ENCODE results near the gene ISG20L2. TPM values are rescaled to one million over a fixed set of nuclear protein-coding genes. Genes with fewer than 3 reads are reported as not detected.

Gene ISG20L2
- total RNA-seq, 2 donors from 2014 or later = 67.5 to 97.5 TPM

- Mint-ChIP-seq H3K4me3 (no peak overlapping the region), H3K9me3 (no peaks in the 10 kb centered on the region), H3K4me1 (ENCODE audit: low read depth in 2 of 2) (peaks cover 15 to 16% of the 10 kb centered on the region in 2 donors), H3K36me3 (peaks cover 13% of the 10 kb centered on the region), H3K27ac (no peak overlapping the region), H3K27me3 (no peaks in the 10 kb centered on the region)
- ATAC-seq (no peak), DNase-seq (ENCODE audit: low spot score) (no peak)
Observed at GRCh38 chr1:156717351-156717750, 11.2 kb downstream of the ISG20L2 start.

GRCh38 chr1:156714830-156715229 is 13.7 kb downstream of the ISG20L2 start:
- Mint-ChIP-seq H3K9me3 (no peaks in the 10 kb centered on the region), H3K36me3 (peaks cover 9% of the 10 kb centered on the region), H3K27ac (peak overlapping the region in 1 of 2 donors; percentile 3), H3K4me1 (ENCODE audit: low read depth in 2 of 2) (peaks cover 9 to 10% of the 10 kb centered on the region in 2 donors), H3K4me3 (no peak overlapping the region), H3K27me3 (no peaks in the 10 kb centered on the region)
- peak in 1 of 2 donors; percentile 32 for ATAC-seq
- DNase-seq (ENCODE audit: low spot score) = no peak

GRCh38 chr1:156712626-156713025 is 15.9 kb downstream of the ISG20L2 start:
- H3K27ac Mint-ChIP-seq = no peak overlapping the region
- H3K4me3 Mint-ChIP-seq = no peak overlapping the region
- H3K4me1 Mint-ChIP-seq (ENCODE audit: low read depth in 2 of 2) = peaks cover 9 to 10% of the 10 kb centered on the region in 2 donors
- peaks cover 9% of the 10 kb centered on the region for H3K36me3 Mint-ChIP-seq
- ATAC-seq (no peak), DNase-seq (ENCODE audit: low spot score) (no peak)
- no peaks in the 10 kb centered on the region for H3K9me3 Mint-ChIP-seq
- H3K27me3 Mint-ChIP-seq = no peaks in the 10 kb centered on the region

GRCh38 chr1:156711011-156711817 is 17.4 kb downstream of the ISG20L2 start:
- DNase-seq (ENCODE audit: low spot score) = no peak

GRCh38 chr1:156709757-156710489 is 18.6 kb downstream of the ISG20L2 start:
- no peak overlapping the region for H3K4me3 Mint-ChIP-seq
- no peak for ATAC-seq
- DNase-seq (ENCODE audit: low spot score) = no peak
- peaks cover 0 to 2% of the 10 kb centered on the region in 2 donors for H3K27me3 Mint-ChIP-seq
- no peaks in the 10 kb centered on the region for H3K9me3 Mint-ChIP-seq
- H3K36me3 Mint-ChIP-seq = no peaks in the 10 kb centered on the region
- no peak overlapping the region for H3K27ac Mint-ChIP-seq
- peaks cover 0 to 14% of the 10 kb centered on the region in 2 donors for H3K4me1 Mint-ChIP-seq (ENCODE audit: low read depth in 2 of 2)

More at GRCh38 chr1:156711011-156711817, 17.4 kb downstream of the ISG20L2 start:
- Mint-ChIP-seq H3K27me3 (no peaks in the 10 kb centered on the region), H3K4me1 (ENCODE audit: low read depth in 2 of 2) (peaks cover 9 to 14% of the 10 kb centered on the region in 2 donors), H3K27ac (no peak overlapping the region), H3K36me3 (peaks cover 4% of the 10 kb centered on the region), H3K9me3 (no peaks in the 10 kb centered on the region), H3K4me3 (no peak overlapping the region)
- no peak for ATAC-seq

GRCh38 chr1:156709031-156709430 is 19.5 kb downstream of the ISG20L2 start:
- no peak for ATAC-seq
- Mint-ChIP-seq H3K36me3 (no peaks in the 10 kb centered on the region), H3K4me1 (ENCODE audit: low read depth in 2 of 2) (peaks cover 0 to 20% of the 10 kb centered on the region in 2 donors), H3K9me3 (no peaks in the 10 kb centered on the region), H3K4me3 (no peak overlapping the region), H3K27me3 (peaks cover 7% of the 10 kb centered on the region in 2 donors), H3K27ac (no peak overlapping the region)
- no peak for DNase-seq (ENCODE audit: low spot score)

- Mint-ChIP-seq H3K27me3 (peaks cover 7 to 13% of the 10 kb centered on the region in 2 donors), H3K36me3 (no peaks in the 10 kb centered on the region), H3K27ac (no peak overlapping the region), H3K9me3 (no peaks in the 10 kb centered on the region), H3K4me3 (no peak overlapping the region), H3K4me1 (ENCODE audit: low read depth in 2 of 2) (peaks cover 0 to 22% of the 10 kb centered on the region in 2 donors)
- ATAC-seq = no peak
- DNase-seq (ENCODE audit: low spot score) = no peak
Observed at GRCh38 chr1:156708218-156708661, 20.3 kb downstream of the ISG20L2 start.

GRCh38 chr1:156707417-156708217 is 20.9 kb downstream of the ISG20L2 start:
- Mint-ChIP-seq H3K4me1 (ENCODE audit: low read depth in 2 of 2) (peaks cover 0 to 22% of the 10 kb centered on the region in 2 donors), H3K4me3 (no peak overlapping the region), H3K27me3 (peaks cover 10 to 19% of the 10 kb centered on the region in 2 donors), H3K9me3 (no peaks in the 10 kb centered on the region), H3K36me3 (no peaks in the 10 kb centered on the region), H3K27ac (no peak overlapping the region)
- ATAC-seq = no peak
- DNase-seq (ENCODE audit: low spot score) = no peak

- Mint-ChIP-seq H3K27ac (no peak overlapping the region), H3K4me1 (ENCODE audit: low read depth in 2 of 2) (peaks cover 0 to 22% of the 10 kb centered on the region in 2 donors)
- peak in 1 of 2 donors; percentile 16 for ATAC-seq
Observed at GRCh38 chr1:156706657-156707416, 21.7 kb downstream of the ISG20L2 start.

GRCh38 chr1:156705918-156706656 is 22.5 kb downstream of the ISG20L2 start:
- no peaks in the 10 kb centered on the region for H3K9me3 Mint-ChIP-seq
- H3K27ac Mint-ChIP-seq = peak overlapping the region in 1 of 2 donors; percentile 69
- no peaks in the 10 kb centered on the region for H3K36me3 Mint-ChIP-seq

More at GRCh38 chr1:156706657-156707416, 21.7 kb downstream of the ISG20L2 start:
- Mint-ChIP-seq H3K9me3 (no peaks in the 10 kb centered on the region), H3K27me3 (peaks cover 10 to 20% of the 10 kb centered on the region in 2 donors), H3K36me3 (no peaks in the 10 kb centered on the region), H3K4me3 (peak overlapping the region; percentile 55)
- no peak for DNase-seq (ENCODE audit: low spot score)

GRCh38 chr1:156705321-156705917 is 23.1 kb downstream of the ISG20L2 start, which contains the start of gene CRABP2:
Gene CRABP2 (minus strand): TSS chr1:156705583. CDS start chr1:156705446, 137 bp downstream.
- H3K27ac Mint-ChIP-seq = peak within 1 kb of the TSS in 1 of 2 donors; percentile 69
- H3K4me1 Mint-ChIP-seq (ENCODE audit: low read depth in 2 of 2) = peaks cover 0 to 22% of the 10 kb centered on the region in 2 donors
- peaks cover 13 to 20% of the 10 kb centered on the region in 2 donors for H3K27me3 Mint-ChIP-seq
- ATAC-seq (peak; percentile 4 to 33), DNase-seq (ENCODE audit: low spot score) (no peak)
- no peaks in the 10 kb centered on the region for H3K9me3 Mint-ChIP-seq
- H3K36me3 Mint-ChIP-seq = no peaks in the 10 kb centered on the region
- H3K4me3 Mint-ChIP-seq = peak within 1 kb of the TSS; percentile 55

More at GRCh38 chr1:156705918-156706656, 22.5 kb downstream of the ISG20L2 start:
- Mint-ChIP-seq H3K4me1 (ENCODE audit: low read depth in 2 of 2) (peaks cover 0 to 22% of the 10 kb centered on the region in 2 donors), H3K27me3 (peaks cover 13 to 20% of the 10 kb centered on the region in 2 donors), H3K4me3 (peak overlapping the region; percentile 55)
- ATAC-seq = peak; percentile 65 to 71
- DNase-seq (ENCODE audit: low spot score) = no peak

- H3K4me3 Mint-ChIP-seq = peak overlapping the region; percentile 20
- peak; percentile 52 to 68 for ATAC-seq
Observed at GRCh38 chr1:156704930-156705320, 23.6 kb downstream of the ISG20L2 start.

More at GRCh38 chr1:156704930-156705320, 23.6 kb downstream of the ISG20L2 start:
- DNase-seq (ENCODE audit: low spot score) = no peak
- Mint-ChIP-seq H3K4me1 (ENCODE audit: low read depth in 2 of 2) (peaks cover 0 to 22% of the 10 kb centered on the region in 2 donors), H3K27ac (peak overlapping the region in 1 of 2 donors; percentile 37), H3K9me3 (no peaks in the 10 kb centered on the region), H3K27me3 (peaks cover 13 to 20% of the 10 kb centered on the region in 2 donors), H3K36me3 (no peaks in the 10 kb centered on the region)

Data from natural killer cell treated with Interleukin-12 subunit alpha and Interleukin-12 subunit beta and Interleukin-15 and Interleukin-18, amount 100 ng/mL, for 72 hours (primary cell).